ENCODE data around the gene TEX264. TPM values are rescaled to one million over a fixed set of nuclear protein-coding genes. Genes with fewer than 3 reads are reported as not detected.

TEX264 gene
- total and polyA plus RNA-seq, 2 of the 13 experiments (the other 11 are each of a cell fraction or from before 2014, with no cell fraction given), result 35.2 to 52.1 TPM

DNA sequence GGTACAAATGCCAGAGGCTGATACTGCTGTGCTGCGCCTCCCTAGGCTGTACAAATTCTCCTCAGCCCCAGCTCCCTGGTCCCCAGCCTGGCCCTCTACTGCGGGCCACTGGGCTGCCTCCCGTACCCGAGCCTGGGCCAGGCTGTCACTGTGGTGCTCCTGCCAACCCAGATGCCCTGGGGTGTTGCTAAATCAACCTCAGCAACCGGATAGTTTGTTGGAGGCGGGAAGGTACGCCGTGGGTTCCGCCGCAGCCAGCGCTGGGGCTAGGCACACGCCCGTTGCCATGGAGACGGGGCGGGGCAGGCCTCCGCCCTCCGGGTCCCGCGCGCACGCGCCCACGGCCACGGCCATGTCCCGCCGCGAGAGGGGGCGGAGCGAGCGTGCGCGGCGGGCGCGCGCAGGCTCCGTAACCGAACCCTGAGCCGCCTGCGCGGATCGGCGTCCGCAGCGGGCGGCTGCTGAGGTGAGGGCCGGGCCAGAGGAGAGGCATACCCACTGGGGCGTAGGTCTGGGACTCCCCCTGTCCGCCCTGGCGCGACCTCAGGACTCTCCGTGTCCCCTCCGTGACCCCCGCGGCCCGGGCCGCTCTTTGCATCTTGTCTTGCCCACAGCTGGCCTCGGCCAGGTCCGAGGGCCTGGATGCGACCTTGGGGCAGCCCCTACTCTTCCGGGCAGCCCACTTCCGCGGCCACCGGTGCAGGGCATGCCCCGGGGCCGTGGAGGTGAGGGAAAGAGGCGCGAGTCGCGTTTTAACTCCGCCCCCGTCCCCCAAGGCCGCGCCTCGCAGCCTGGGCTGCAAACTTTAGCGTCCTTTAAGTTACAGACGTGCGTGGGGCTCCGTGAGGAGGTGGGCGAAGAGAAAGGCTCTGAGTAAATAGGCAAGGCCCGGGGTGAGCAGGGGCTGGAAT, at the start of gene TEX264 (continued):
- TF ChIP-seq, protein P1, sequence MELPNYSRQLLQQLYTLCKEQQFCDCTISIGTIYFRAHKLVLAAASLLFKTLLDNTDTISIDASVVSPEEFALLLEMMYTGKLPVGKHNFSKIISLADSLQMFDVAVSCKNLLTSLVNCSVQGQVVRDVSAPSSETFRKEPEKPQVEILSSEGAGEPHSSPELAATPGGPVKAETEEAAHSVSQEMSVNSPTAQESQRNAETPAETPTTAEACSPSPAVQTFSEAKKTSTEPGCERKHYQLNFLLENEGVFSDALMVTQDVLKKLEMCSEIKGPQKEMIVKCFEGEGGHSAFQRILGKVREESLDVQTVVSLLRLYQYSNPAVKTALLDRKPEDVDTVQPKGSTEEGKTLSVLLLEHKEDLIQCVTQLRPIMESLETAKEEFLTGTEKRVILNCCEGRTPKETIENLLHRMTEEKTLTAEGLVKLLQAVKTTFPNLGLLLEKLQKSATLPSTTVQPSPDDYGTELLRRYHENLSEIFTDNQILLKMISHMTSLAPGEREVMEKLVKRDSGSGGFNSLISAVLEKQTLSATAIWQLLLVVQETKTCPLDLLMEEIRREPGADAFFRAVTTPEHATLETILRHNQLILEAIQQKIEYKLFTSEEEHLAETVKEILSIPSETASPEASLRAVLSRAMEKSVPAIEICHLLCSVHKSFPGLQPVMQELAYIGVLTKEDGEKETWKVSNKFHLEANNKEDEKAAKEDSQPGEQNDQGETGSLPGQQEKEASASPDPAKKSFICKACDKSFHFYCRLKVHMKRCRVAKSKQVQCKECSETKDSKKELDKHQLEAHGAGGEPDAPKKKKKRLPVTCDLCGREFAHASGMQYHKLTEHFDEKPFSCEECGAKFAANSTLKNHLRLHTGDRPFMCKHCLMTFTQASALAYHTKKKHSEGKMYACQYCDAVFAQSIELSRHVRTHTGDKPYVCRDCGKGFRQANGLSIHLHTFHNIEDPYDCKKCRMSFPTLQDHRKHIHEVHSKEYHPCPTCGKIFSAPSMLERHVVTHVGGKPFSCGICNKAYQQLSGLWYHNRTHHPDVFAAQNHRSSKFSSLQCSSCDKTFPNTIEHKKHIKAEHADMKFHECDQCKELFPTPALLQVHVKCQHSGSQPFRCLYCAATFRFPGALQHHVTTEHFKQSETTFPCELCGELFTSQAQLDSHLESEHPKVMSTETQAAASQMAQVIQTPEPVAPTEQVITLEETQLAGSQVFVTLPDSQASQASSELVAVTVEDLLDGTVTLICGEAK (IDR thresholded peaks at IDR 0.05), result no peak
- TF ChIP-seq, protein P1 (CRISPR knock-in tag; IDR thresholded peaks at IDR 0.05), result no peak; the same call in none of the 2 replicates
- TF ChIP-seq, protein P2, sequence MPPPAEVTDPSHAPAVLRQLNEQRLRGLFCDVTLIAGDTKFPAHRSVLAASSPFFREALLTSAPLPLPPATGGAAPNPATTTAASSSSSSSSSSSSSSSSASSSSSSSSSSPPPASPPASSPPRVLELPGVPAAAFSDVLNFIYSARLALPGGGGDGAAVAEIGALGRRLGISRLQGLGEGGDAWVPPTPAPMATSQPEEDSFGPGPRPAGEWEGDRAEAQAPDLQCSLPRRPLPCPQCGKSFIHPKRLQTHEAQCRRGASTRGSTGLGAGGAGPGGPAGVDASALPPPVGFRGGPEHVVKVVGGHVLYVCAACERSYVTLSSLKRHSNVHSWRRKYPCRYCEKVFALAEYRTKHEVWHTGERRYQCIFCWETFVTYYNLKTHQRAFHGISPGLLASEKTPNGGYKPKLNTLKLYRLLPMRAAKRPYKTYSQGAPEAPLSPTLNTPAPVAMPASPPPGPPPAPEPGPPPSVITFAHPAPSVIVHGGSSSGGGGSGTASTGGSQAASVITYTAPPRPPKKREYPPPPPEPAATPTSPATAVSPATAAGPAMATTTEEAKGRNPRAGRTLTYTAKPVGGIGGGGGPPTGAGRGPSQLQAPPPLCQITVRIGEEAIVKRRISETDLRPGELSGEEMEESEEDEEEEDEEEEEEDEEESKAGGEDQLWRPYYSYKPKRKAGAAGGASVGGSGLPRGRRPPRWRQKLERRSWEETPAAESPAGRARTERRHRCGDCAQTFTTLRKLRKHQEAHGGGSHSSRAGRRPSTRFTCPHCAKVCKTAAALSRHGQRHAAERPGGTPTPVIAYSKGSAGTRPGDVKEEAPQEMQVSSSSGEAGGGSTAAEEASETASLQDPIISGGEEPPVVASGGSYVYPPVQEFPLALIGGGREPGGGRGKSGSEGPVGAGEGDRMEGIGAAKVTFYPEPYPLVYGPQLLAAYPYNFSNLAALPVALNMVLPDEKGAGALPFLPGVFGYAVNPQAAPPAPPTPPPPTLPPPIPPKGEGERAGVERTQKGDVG (CRISPR knock-in tag; IDR thresholded peaks at IDR 0.05; ENCODE audit: borderline replicate concordance), result no peak; the same call in 1 of the 2 replicates
- TF ChIP-seq SETDB1 (CRISPR knock-in tag; IDR thresholded peaks at IDR 0.05; ENCODE audit: borderline replicate concordance) (no peak), ZIK1 (CRISPR knock-in tag; IDR thresholded peaks at IDR 0.05; ENCODE audit: borderline replicate concordance, low read depth) (0 out of 2 replicates have a peak, but pooled peaks have one; percentile 12), TARDBP (CRISPR knock-in tag; IDR thresholded peaks at IDR 0.05) (no peak), SP5 (CRISPR knock-in tag; IDR thresholded peaks at IDR 0.05; ENCODE audit: borderline replicate concordance, low read depth) (peak; percentile 40; the same call in 1 of the 2 replicates), EZH2 (conservative IDR thresholded peaks at IDR 0.05; ENCODE audit: low read depth, low read length) (no peak), NBN (conservative IDR thresholded peaks at IDR 0.05) (no peak), ZNF460 (CRISPR knock-in tag; IDR thresholded peaks at IDR 0.05; ENCODE audit: borderline replicate concordance) (no peak), PTBP1 (IDR thresholded peaks at IDR 0.05; ENCODE audit: low read depth, low read length, poor library complexity, severe bottlenecking) (no peak), NFIB (CRISPR knock-in tag; IDR thresholded peaks at IDR 0.05; ENCODE audit: borderline replicate concordance) (no peak)
- TF ChIP-seq, protein P3, sequence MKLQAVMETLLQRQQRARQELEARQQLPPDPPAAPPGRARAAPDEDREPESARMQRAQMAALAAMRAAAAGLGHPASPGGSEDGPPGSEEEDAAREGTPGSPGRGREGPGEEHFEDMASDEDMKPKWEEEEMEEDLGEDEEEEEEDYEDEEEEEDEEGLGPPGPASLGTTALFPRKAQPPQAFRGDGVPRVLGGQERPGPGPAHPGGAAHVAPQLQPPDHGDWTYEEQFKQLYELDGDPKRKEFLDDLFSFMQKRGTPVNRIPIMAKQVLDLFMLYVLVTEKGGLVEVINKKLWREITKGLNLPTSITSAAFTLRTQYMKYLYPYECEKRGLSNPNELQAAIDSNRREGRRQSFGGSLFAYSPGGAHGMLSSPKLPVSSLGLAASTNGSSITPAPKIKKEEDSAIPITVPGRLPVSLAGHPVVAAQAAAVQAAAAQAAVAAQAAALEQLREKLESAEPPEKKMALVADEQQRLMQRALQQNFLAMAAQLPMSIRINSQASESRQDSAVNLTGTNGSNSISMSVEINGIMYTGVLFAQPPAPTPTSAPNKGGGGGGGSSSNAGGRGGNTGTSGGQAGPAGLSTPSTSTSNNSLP (IDR thresholded peaks at IDR 0.05; ENCODE audit: low read depth, low read length), result no peak
